KMS-11 (cell line): ENCODE data around the gene GPR101.

Experiments used
- H2AFZ ChIP-seq: fragments of 200-600 bp; sonication (generic); 2 replicates; pipeline ENCODE4 v1.6.1; 2016; ENCODE audit warnings: antibody characterized with exemption, mixed run types, low read depth
- H3K27ac ChIP-seq: fragments of 200-600 bp; sonication (generic); 2 replicates; pipeline ENCODE4 v1.6.1; 2016; ENCODE audit warnings: mild to moderate bottlenecking, mixed run types
- H3K27me3 ChIP-seq: fragments of 200-600 bp; sonication (generic); 2 replicates; pipeline ENCODE4 v1.6.1; 2017; ENCODE audit warnings: mild to moderate bottlenecking, low read depth, mixed run types, moderate library complexity; ENCODE audit not compliant: insufficient read depth
- H3K36me3 ChIP-seq: fragments of 200-600 bp; sonication (generic); 2 replicates; pipeline ENCODE4 v1.6.1; 2017; ENCODE audit warnings: mild to moderate bottlenecking, mixed run types; ENCODE audit not compliant: insufficient read depth
- H3K4me1 ChIP-seq: fragments of 200-600 bp; sonication (generic); 2 replicates; pipeline ENCODE4 v1.6.1; 2016; ENCODE audit warnings: mild to moderate bottlenecking, low read depth, mixed run types; ENCODE audit not compliant: poor library complexity, severe bottlenecking
- H3K4me2 ChIP-seq: fragments of 200-600 bp; sonication (generic); 2 replicates; pipeline ENCODE4 v1.7.0; 2016; ENCODE audit warnings: mild to moderate bottlenecking, mixed run types
- H3K4me3 ChIP-seq: fragments of 200-600 bp; sonication (generic); IDR thresholded peaks from 2 replicates; pipeline ENCODE4 v1.6.1; 2017; ENCODE audit warnings: low read depth, low read length, mixed read lengths; ENCODE audit not compliant: insufficient read depth
- H3K79me2 ChIP-seq: fragments of 200-600 bp; sonication (generic); 2 replicates; pipeline ENCODE4 v1.6.1; 2016; ENCODE audit warnings: low read depth, mixed run types; ENCODE audit not compliant: insufficient read depth
- H3K9ac ChIP-seq: fragments of 200-600 bp; sonication (generic); 2 replicates; pipeline ENCODE4 v1.6.1; 2016; ENCODE audit warnings: mild to moderate bottlenecking, mixed run types
- H4K20me1 ChIP-seq: fragments of 200-600 bp; sonication (generic); 2 replicates; pipeline ENCODE4 v1.6.1; 2016; ENCODE audit warnings: mild to moderate bottlenecking, mixed run types; ENCODE audit not compliant: insufficient read depth
- TF ChIP-seq, protein P1 (sequence below): fragments of 200-600 bp; sonication (generic); conservative IDR thresholded peaks from 2 replicates; pipeline ENCODE4 v1.6.1; 2017; ENCODE audit warnings: low read depth, mild to moderate bottlenecking, antibody characterized with exemption, low read length, moderate library complexity, mixed read lengths

Gene GPR101, protein sequence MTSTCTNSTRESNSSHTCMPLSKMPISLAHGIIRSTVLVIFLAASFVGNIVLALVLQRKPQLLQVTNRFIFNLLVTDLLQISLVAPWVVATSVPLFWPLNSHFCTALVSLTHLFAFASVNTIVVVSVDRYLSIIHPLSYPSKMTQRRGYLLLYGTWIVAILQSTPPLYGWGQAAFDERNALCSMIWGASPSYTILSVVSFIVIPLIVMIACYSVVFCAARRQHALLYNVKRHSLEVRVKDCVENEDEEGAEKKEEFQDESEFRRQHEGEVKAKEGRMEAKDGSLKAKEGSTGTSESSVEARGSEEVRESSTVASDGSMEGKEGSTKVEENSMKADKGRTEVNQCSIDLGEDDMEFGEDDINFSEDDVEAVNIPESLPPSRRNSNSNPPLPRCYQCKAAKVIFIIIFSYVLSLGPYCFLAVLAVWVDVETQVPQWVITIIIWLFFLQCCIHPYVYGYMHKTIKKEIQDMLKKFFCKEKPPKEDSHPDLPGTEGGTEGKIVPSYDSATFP

DNA sequence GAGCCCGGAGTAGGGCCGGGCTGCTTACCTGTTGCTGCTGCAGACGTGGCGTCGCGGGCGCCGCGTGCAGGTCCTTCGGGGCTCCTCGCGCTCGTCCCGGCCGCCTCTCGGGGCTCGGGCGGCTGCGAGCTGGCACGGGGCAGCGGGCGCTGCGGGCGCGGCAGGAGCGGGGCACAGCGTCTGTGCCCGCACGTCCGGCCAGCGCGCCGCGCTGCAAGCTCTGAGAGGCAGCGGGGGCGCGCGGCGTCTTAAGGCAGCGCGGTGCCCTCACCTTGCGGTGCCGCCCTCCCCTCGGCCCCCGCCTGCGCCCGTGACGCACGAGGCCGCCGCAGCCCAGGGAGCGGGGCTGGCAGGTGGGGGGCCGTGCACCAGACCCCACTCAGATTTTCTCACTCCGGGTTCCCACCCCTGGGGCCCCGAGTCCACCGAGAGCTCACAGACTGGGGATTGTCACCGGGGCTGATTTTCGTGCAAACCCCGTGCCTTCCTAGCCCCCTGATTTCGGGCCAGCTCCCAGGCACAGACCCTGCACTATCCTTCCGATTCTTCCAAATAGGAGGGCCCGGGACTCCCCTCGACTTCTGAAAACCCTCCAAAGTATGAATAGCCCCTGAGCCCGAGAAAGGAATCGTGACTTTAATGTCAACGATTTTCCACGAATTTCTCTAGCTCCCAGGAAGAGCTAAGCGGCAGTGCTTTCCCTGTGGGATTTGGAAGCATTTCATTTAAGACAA, at the start of gene GPR101:
GPR101 (minus strand) TSS at position 222 of the 734 bp plus-strand sequence. CDS start 2,321 bp downstream, outside the sequence.
- TF ChIP-seq, protein P1, sequence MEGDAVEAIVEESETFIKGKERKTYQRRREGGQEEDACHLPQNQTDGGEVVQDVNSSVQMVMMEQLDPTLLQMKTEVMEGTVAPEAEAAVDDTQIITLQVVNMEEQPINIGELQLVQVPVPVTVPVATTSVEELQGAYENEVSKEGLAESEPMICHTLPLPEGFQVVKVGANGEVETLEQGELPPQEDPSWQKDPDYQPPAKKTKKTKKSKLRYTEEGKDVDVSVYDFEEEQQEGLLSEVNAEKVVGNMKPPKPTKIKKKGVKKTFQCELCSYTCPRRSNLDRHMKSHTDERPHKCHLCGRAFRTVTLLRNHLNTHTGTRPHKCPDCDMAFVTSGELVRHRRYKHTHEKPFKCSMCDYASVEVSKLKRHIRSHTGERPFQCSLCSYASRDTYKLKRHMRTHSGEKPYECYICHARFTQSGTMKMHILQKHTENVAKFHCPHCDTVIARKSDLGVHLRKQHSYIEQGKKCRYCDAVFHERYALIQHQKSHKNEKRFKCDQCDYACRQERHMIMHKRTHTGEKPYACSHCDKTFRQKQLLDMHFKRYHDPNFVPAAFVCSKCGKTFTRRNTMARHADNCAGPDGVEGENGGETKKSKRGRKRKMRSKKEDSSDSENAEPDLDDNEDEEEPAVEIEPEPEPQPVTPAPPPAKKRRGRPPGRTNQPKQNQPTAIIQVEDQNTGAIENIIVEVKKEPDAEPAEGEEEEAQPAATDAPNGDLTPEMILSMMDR, result no peak

DNA sequence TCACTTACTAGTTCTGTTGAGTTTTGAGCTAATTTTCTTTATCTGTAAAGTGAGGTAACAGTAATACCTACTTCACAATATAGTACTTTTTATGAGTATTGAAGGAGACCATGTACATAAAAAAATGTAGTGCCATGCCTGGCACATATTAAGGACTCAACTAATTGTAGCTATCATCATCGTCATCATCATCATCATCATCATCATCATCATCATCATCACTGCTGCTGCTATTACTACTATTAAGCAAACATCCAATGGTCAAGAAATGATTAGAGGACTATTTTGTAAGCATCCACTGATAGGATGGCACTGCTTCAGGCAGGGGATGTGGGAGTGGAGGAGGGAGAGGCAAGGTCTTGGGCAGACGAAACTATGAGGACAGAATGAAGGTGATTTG, 47.4 kb upstream of the GPR101 start:
- H4K20me1 ChIP-seq, result no peaks in the 10 kb centered on the region
- TF ChIP-seq, protein P1, result no peak
- no peaks in the 10 kb centered on the region for H3K27me3 ChIP-seq
- no peak overlapping the region for H3K9ac ChIP-seq
- no peak overlapping the region for H3K4me2 ChIP-seq
- H3K27ac ChIP-seq, result no peak overlapping the region
- H2AFZ ChIP-seq, result no peak overlapping the region
- H3K4me1 ChIP-seq, result no peaks in the 10 kb centered on the region
- H3K36me3 ChIP-seq, result no peaks in the 10 kb centered on the region
- H3K4me3 ChIP-seq, result no peak overlapping the region
- H3K79me2 ChIP-seq, result no peaks in the 10 kb centered on the region

More for the DNA sequence above, at the start of gene GPR101:
- no peaks in the 10 kb centered on the region for H3K36me3 ChIP-seq
- H3K27ac ChIP-seq, result no peak within 1 kb of the TSS
- no peaks in the 10 kb centered on the region for H4K20me1 ChIP-seq
- H3K4me2 ChIP-seq, result peak within 1 kb of the TSS; percentile 79; the same call in 1 of the 2 replicates
- no peak within 1 kb of the TSS for H3K4me3 ChIP-seq
- no peaks in the 10 kb centered on the region for H3K4me1 ChIP-seq
- H2AFZ ChIP-seq, result peak within 1 kb of the TSS; percentile 97; the same call in 1 of the 2 replicates
- no peaks in the 10 kb centered on the region for H3K79me2 ChIP-seq
- H3K27me3 ChIP-seq, result no peaks in the 10 kb centered on the region
- no peak within 1 kb of the TSS for H3K9ac ChIP-seq

DNA sequence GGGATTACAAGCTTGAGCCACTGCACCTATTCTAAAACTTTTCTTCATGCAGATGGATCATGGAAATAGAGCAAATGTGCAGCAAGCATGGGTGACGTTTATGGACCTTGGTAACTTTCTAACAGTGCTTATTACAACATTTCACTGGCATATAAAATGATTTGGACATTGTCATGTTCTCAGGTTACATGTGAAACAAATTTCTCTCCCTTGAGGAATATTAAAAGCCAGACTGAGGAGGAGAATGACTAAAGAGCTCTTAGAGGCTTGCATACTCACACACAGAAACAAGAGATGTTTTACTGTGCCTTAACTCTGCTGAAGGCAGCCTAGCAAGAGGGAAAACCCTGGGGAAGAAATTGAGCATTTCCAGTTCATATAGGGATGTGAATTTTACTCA, 38.6 kb upstream of the GPR101 start:
- TF ChIP-seq, protein P1, result no peak

DNA sequence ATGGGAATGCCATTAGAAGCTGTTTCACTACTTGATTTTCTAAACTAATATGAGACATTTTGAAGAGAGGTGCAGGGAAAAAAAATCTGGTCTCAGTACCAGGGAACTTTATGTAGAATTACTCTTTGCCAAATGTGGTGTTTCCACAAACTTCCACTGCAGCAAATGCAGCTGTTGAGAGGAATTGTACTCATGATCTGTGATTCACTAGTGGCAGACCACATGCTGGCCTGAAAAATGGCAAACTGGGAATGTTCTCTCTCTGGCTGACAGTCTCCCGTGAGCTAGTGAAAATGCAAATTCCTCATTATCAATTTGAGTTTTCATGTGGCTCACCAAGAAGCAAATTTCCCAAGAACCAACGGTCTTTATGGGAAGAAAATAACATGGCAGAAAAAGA, 37.8 kb upstream of the GPR101 start:
- H3K36me3 ChIP-seq, result no peaks in the 10 kb centered on the region
- H4K20me1 ChIP-seq, result no peaks in the 10 kb centered on the region
- H3K79me2 ChIP-seq, result no peaks in the 10 kb centered on the region
- TF ChIP-seq, protein P1, result no peak
- H3K4me2 ChIP-seq, result no peak overlapping the region
- no peak overlapping the region for H3K4me3 ChIP-seq
- H3K9ac ChIP-seq, result no peak overlapping the region
- no peaks in the 10 kb centered on the region for H3K4me1 ChIP-seq
- H3K27me3 ChIP-seq, result no peaks in the 10 kb centered on the region
- H3K27ac ChIP-seq, result no peak overlapping the region
- no peak overlapping the region for H2AFZ ChIP-seq

More for the DNA sequence above, 38.6 kb upstream of the GPR101 start:
- Histone ChIP-seq H3K36me3 (no peaks in the 10 kb centered on the region), H2AFZ (no peak overlapping the region), H3K27me3 (no peaks in the 10 kb centered on the region), H3K9ac (no peak overlapping the region), H3K4me2 (no peak overlapping the region), H3K4me3 (no peak overlapping the region), H3K4me1 (no peaks in the 10 kb centered on the region), H3K27ac (no peak overlapping the region), H4K20me1 (no peaks in the 10 kb centered on the region), H3K79me2 (no peaks in the 10 kb centered on the region)
